SK-N-MC (cell line): Measurements from ENCODE around the gene ANKRD33B.

Experiments
- EZH2 ChIP-seq: fragments of 200-600 bp; sonication (generic); IDR thresholded peaks from one replicate; pipeline ENCODE4 v1.6.1; 2017; ENCODE audit warnings: antibody characterized with exemption
- FOXP2 ChIP-seq: optimal IDR thresholded peaks from 2 replicates; pipeline ENCODE3; 2011; ENCODE audit warnings: mild to moderate bottlenecking, moderate library complexity; ENCODE audit not compliant: insufficient read depth; ENCODE audit errors: extremely low read length, control extremely low read depth
- POLR2AphosphoS5 ChIP-seq: IDR thresholded peaks from 2 replicates; pipeline ENCODE4 v1.6.1; 2012; ENCODE audit warnings: mild to moderate bottlenecking, low read depth, low read length, borderline replicate concordance

GRCh38 chr5:10700516-10700915 lies 136.6 kb downstream of the ANKRD33B start:
- TF ChIP-seq EZH2: no peak
- no peak for TF ChIP-seq POLR2AphosphoS5
- no peak for TF ChIP-seq FOXP2
